GM18870 (cell line): Measurements from ENCODE around the gene FBXO30.

Source experiments
- ATAC-seq: cut with Tn5 transposase; IDR thresholded peaks from one replicate; pipeline ENCODE4 v1.9.1; 2021; ENCODE audit warnings: moderate library complexity; ENCODE audit not compliant: unreplicated experiment

The FBXO30 gene

DNA sequence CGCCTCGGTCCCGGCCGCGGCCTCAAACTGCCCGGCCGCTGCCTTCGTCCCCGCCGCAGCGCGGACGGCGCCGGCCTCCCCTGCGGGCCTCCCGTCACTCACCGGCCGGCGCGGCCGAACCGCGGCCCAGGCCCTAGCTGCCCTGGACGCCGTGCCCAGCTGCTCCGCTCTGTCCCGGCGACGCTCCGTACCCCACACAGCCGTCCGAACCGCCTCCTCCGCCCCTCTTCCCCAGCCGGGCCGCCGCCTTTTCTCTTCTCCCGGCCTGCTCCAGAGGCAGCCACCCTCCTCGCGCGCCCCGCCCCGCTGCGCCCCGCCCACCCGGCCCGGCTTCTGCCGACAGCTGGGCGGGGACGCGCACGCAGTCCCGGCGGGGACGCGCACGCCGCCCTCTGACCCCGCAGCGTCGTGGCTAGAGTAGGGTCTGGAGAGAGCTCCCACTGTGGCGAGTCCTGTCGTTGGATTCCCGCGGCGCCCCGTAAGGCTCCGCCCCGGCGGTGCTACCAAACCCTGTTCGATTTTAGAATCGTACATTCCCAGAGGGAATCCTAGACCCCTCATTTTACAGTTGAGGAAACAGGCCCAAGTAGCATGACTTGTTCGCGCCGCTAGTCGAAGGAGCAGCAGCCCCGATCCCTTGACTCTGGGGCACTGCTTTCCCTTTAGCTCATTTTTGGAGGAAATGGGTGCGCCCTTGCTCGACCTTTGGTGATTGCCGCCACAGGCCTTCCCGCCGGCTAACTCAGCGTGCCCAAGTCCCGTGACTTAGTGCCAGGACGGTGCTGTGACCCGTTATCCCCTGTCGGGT, at the start of gene FBXO30:
Gene FBXO30, minus strand, starts transcription at position 295 of the 808 bp plus-strand sequence. CDS start 8,390 bp downstream, outside the sequence.
- ATAC-seq: peak; percentile 42

GRCh38 chr6:145863988-145864616, 49.5 kb upstream of the FBXO30 start:
- ATAC-seq: peak; percentile 45

- ATAC-seq: no peak
Observed at GRCh38 chr6:145863366-145863765, 48.8 kb upstream of the FBXO30 start.

GRCh38 chr6:145860562-145860961, 46.0 kb upstream of the FBXO30 start:
- ATAC-seq: no peak

- no peak for ATAC-seq
Observed at GRCh38 chr6:145850671-145851070, 36.1 kb upstream of the FBXO30 start.

DNA sequence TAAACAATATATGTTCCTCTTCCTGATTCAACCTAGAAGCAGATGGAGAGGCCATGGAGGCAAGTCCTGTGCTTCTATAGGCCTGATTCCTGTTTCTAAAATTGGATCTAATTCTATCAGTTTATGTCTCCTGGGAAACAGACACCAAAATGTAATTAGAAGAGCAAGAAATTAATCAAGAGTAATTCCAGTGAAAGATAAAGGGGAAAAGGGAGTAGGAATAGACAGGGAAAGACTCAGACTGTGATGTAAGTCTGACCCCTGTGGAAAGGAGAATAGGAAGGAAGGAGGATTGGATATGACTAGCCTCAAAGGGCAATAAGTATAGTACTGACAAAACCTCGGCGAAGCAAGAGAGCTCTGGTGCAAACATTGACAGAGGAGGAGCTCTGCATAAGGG, 33.9 kb upstream of the FBXO30 start:
- no peak for ATAC-seq

GRCh38 chr6:145845557-145845956, 31.0 kb upstream of the FBXO30 start:
- no peak for ATAC-seq

DNA sequence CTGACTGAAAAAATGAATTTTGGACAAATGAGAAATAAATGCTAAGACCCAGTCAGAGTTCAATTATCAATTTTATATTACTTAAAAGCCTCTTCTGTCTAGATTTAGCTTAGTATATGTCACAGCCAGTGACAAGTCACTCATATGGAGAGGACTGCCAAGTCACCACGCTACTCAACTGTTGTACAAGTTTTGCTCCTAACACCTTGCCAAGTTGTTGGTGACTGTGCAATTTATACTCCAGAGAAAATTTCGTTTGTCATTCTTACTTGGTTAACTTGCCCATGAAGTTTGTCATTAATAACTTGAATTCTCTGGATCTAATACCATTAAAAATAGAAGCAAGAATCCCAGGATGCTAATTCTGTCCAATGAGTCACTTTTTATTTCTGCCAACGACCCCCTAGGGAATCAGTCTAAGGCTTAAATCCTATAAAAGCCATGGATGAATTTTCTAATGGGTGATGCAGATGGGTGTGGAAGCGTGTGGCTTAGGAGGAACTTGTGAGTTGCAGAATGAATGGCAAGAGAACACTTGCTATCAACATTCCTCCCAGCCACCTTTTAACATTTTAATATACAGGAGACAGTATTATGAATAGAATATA, 30.4 kb upstream of the FBXO30 start:
- ATAC-seq: no peak

GRCh38 chr6:145842693-145843546, 28.3 kb upstream of the FBXO30 start:
- ATAC-seq: no peak

GRCh38 chr6:145841668-145842067, 27.1 kb upstream of the FBXO30 start:
- no peak for ATAC-seq

DNA sequence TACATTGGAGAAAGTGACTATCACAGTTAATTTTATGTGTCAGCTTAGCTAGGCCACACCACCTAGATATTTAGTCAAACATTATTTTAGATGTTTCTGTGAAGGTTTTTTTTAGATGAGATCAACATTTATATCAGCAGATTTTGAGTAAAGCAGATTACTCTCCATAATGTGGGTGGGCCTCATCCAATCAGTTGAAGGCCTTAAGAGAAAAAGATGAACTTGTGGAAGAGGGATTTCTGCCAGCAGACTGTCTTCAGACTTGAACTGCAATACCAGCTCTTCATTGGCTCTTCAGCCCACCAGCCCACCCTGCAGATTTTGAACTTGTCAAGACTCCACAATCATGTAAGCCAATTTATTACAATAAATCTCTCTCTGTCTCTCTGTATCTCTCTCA, 25.1 kb upstream of the FBXO30 start:
- ATAC-seq: no peak

DNA sequence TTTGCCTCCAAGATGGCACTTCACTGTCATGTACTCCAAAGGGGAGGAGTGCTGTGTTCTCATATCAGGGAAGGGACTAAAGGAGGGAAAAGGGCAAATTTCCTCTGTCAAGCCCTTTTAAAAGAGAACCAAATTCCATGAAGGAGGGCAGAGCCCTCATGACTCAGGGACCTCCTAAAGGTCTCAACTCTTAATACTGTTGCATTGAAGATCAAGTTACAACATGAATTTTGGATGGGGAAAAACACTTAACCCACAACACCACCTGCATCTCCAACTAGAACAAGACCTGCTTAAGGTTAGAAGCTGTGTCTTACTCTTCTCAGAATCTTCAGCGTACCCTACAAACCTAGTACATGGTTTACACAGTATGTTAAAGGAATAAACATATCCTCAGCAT, 23.7 kb upstream of the FBXO30 start:
- ATAC-seq: no peak

GRCh38 chr6:145836772-145837171, 22.2 kb upstream of the FBXO30 start:
- no peak for ATAC-seq

GRCh38 chr6:145836170-145836569, 21.6 kb upstream of the FBXO30 start:
- no peak for ATAC-seq

DNA sequence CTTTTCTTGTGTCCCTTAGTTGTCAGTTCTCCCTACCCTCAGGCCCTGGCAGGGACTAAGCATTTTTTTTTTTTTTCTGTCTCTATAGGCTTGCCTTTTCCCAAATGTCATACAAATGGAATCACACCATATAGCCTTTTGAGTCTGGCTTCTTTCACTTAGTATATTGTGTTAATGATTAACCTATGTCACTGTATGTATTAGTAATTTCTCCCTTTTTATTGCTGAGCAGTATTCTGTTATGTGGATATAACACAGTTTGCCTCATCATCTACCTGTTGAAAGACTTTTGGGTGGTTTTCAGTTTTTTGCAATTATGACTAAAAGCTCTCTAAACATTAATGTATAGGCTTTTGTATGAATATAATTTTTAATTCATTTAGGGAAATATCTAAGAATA, 16.0 kb upstream of the FBXO30 start:
- no peak for ATAC-seq

DNA sequence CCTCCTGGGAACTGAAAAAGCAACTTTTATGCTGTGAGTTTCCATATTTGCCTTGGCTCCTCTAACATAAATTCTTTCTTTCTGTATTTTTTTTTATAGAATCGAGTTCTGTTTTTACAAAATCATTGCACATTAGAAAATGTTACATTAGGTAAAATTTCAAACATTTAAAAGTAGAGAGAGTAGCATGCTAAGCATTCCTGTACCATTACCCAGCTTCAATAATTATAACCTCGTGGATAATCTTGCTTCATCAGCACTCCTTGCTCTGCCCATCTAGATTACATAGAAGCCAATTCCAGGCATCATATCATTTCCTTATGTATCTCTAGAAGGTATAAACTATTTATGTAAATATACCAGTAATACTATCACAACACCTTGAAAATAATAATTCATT, 15.4 kb upstream of the FBXO30 start:
- ATAC-seq: no peak

DNA sequence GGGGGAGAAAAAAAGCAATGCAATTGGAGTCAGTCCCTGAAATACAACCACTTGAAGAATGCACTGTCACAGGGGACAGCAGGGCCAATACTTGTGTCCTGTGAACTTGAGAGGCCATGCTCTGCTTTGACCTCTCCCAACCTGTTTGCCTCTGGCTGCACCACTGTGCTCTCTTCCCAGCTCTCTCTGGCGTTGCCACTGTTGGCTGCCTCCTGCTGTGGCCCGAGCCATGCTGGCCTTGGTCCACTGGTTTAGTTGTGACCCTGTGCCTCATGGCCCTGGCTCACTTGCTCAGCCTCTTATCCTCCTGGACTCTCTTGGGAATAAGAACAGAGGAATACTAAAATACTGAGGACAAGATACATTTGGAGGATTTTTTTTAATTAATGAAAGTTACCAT, 14.5 kb upstream of the FBXO30 start:
- no peak for ATAC-seq

GRCh38 chr6:145824344-145824743, 9.7 kb upstream of the FBXO30 start:
- ATAC-seq: no peak

- ATAC-seq: peak; percentile 46
Observed at GRCh38 chr6:145823328-145823944, 8.8 kb upstream of the FBXO30 start.

DNA sequence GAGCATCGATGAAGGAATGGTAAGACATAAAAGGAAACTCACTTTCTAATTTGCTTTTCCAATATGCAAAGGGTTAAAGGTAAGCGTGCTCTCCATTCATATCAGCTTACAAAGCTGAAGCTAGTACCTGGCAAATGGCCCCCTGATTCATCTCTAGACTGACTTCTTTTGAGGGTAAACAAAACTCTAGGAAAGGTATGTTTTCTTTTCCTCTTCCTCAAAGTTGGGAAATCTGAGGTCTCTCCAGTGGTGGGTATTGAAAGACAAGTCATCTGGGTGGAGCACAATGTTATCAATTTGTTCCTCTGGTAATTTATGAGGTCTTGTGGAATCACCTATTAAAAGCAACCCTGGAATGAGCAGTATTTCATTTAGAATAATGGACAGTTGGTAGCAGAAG, 7.9 kb upstream of the FBXO30 start:
- ATAC-seq: no peak

GRCh38 chr6:145819994-145820393, 5.4 kb upstream of the FBXO30 start:
- ATAC-seq: no peak
